ENCODE results near the gene KRTAP2-4. TPM values are rescaled to one million over a fixed set of nuclear protein-coding genes. Genes with fewer than 3 reads are reported as not detected.

KRTAP2-4 gene
- total RNA-seq, 4 donors from 2014 or later = not detected

Other genes with a start within 250 kb of the KRTAP2-4 start
- gene KRT10, start 243.3 kb downstream of the KRTAP2-4 start, total RNA-seq = 10 to 100 TPM in 1 of 4 donors, 1 to 10 TPM in 3; 4.8 to 14.0 (median 7.4) TPM
- 1 to 10 TPM in 1 of 4 donors, not detected in 3; 1.2 TPM for gene KRT12, start 198.7 kb downstream of the KRTAP2-4 start, total RNA-seq
- not detected for gene KRT20, start 180.6 kb downstream of the KRTAP2-4 start, total RNA-seq
- not detected for gene KRT23, start 128.2 kb downstream of the KRTAP2-4 start, total RNA-seq
- not detected for gene KRT39, start 98.9 kb downstream of the KRTAP2-4 start, total RNA-seq
- not detected for gene KRT40, start 81.6 kb downstream of the KRTAP2-4 start, total RNA-seq
- gene KRTAP3-3, start 71.7 kb downstream of the KRTAP2-4 start, total RNA-seq = not detected
- not detected for gene KRTAP3-2, start 66.0 kb downstream of the KRTAP2-4 start, total RNA-seq
- gene KRTAP3-1, start 56.8 kb downstream of the KRTAP2-4 start, total RNA-seq = not detected
- gene KRTAP1-5, start 38.7 kb downstream of the KRTAP2-4 start, total RNA-seq = not detected
- gene KRTAP1-4, start 35.7 kb downstream of the KRTAP2-4 start, total RNA-seq = not detected
- not detected for gene KRTAP1-3, start 31.0 kb downstream of the KRTAP2-4 start, total RNA-seq
- not detected for gene KRTAP1-1, start 24.4 kb downstream of the KRTAP2-4 start, total RNA-seq
- gene KRTAP2-1, start 18.6 kb downstream of the KRTAP2-4 start, total RNA-seq = not detected
- gene KRTAP2-2, start 10.6 kb downstream of the KRTAP2-4 start, total RNA-seq = not detected
- gene KRTAP2-3, start 5.8 kb downstream of the KRTAP2-4 start, total RNA-seq = not detected
- gene KRTAP4-7, start 18.3 kb upstream of the KRTAP2-4 start, total RNA-seq = not detected
- not detected for gene KRTAP4-8, start 32.3 kb upstream of the KRTAP2-4 start, total RNA-seq
- not detected for gene KRTAP4-16, start 36.3 kb upstream of the KRTAP2-4 start, total RNA-seq
- not detected for gene KRTAP4-9, start 39.5 kb upstream of the KRTAP2-4 start, total RNA-seq
- gene KRTAP4-11, start 52.5 kb upstream of the KRTAP2-4 start, total RNA-seq = not detected
- not detected for gene KRTAP4-12, start 58.3 kb upstream of the KRTAP2-4 start, total RNA-seq
- not detected for gene KRTAP4-6, start 74.7 kb upstream of the KRTAP2-4 start, total RNA-seq
- gene KRTAP4-5, start 83.9 kb upstream of the KRTAP2-4 start, total RNA-seq = not detected
- not detected for gene KRTAP4-4, start 94.9 kb upstream of the KRTAP2-4 start, total RNA-seq
- gene KRTAP4-3, start 102.3 kb upstream of the KRTAP2-4 start, total RNA-seq = not detected
- not detected for gene KRTAP4-2, start 112.3 kb upstream of the KRTAP2-4 start, total RNA-seq
- gene KRTAP4-1, start 119.0 kb upstream of the KRTAP2-4 start, total RNA-seq = not detected
- not detected for gene KRTAP9-1, start 124.0 kb upstream of the KRTAP2-4 start, total RNA-seq
- not detected for gene KRTAP9-2, start 160.8 kb upstream of the KRTAP2-4 start, total RNA-seq
- not detected for gene KRTAP9-3, start 166.6 kb upstream of the KRTAP2-4 start, total RNA-seq
- not detected for gene KRTAP9-8, start 172.1 kb upstream of the KRTAP2-4 start, total RNA-seq
- gene KRTAP9-4, start 183.8 kb upstream of the KRTAP2-4 start, total RNA-seq = not detected
- not detected for gene KRTAP9-9, start 189.5 kb upstream of the KRTAP2-4 start, total RNA-seq
- not detected for gene KRTAP9-6, start 199.5 kb upstream of the KRTAP2-4 start, total RNA-seq
- gene KRTAP9-7, start 209.8 kb upstream of the KRTAP2-4 start, total RNA-seq = not detected
- not detected for gene KRTAP29-1, start 237.0 kb upstream of the KRTAP2-4 start, total RNA-seq
- not detected for gene KRTAP16-1, start 243.4 kb upstream of the KRTAP2-4 start, total RNA-seq
- not detected for gene KRTAP17-1, start 249.8 kb upstream of the KRTAP2-4 start, total RNA-seq

All from subcutaneous adipose tissue (tissue), 4 donors.